ENCODE measurements around the gene PDE10A.

PDE10A gene

GRCh38 chr6:165389534-165389933 is 273.5 kb downstream of the PDE10A start:
- no peak overlapping the region for H3K4me3 ChIP-seq
- TF ChIP-seq, protein P1, sequence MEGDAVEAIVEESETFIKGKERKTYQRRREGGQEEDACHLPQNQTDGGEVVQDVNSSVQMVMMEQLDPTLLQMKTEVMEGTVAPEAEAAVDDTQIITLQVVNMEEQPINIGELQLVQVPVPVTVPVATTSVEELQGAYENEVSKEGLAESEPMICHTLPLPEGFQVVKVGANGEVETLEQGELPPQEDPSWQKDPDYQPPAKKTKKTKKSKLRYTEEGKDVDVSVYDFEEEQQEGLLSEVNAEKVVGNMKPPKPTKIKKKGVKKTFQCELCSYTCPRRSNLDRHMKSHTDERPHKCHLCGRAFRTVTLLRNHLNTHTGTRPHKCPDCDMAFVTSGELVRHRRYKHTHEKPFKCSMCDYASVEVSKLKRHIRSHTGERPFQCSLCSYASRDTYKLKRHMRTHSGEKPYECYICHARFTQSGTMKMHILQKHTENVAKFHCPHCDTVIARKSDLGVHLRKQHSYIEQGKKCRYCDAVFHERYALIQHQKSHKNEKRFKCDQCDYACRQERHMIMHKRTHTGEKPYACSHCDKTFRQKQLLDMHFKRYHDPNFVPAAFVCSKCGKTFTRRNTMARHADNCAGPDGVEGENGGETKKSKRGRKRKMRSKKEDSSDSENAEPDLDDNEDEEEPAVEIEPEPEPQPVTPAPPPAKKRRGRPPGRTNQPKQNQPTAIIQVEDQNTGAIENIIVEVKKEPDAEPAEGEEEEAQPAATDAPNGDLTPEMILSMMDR (IDR thresholded peaks at IDR 0.05), result no peak
- no peak for DNase-seq (ENCODE audit: low spot score)
- H3K27ac ChIP-seq, result no peak overlapping the region

DNA sequence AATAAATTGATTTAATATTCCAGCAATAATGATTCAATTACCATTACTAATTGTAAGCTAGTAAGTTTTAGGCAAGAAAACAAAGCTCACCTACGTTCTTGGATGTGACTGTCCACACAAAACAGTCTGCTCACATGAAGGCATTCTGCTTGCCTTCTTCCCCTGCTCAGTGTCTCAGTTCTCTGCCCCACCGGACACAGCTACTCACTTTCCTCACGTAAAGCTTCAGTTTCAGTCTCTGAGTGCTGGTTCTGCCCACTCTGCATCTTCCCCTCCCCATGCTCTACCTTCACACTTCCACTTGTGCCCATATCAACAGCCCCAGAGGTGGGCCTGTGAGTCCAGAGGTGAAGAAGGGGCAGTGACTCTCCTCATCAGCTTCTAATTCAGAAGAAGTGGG is 279.7 kb downstream of the PDE10A start:
- TF ChIP-seq, protein P1 (IDR thresholded peaks at IDR 0.05), result no peak
- H3K27ac ChIP-seq, result no peak overlapping the region
- H3K4me3 ChIP-seq, result no peak overlapping the region
- no peak for DNase-seq (ENCODE audit: low spot score)

GRCh38 chr6:165376100-165376499 is 286.9 kb downstream of the PDE10A start:
- no peak overlapping the region for H3K4me3 ChIP-seq
- TF ChIP-seq, protein P1 (IDR thresholded peaks at IDR 0.05), result no peak
- no peak overlapping the region for H3K27ac ChIP-seq
- no peak for DNase-seq (ENCODE audit: low spot score)

DNA sequence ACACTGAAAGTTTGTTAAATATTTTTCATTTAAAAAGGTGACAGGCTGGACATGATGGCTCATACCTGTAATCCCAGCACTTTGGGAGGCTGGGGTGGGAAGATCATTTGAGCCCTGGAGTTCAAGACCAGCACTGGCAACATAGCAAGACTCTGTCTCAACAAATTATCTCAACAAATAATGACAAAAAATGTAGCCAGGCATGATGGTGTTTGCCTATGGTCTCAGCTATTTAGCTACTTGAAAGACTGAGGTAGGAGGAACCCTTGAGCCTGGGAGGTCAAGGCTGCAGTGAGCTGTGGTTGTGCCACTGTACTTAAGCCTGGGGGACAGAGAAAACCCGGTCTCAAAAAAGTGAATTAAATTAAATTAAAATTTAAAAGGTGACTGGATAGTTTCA is 297.7 kb downstream of the PDE10A start:
- TF ChIP-seq, protein P1 (IDR thresholded peaks at IDR 0.05), result no peak
- Histone ChIP-seq H3K4me3 (no peak overlapping the region), H3K27ac (no peak overlapping the region)
- no peak for DNase-seq (ENCODE audit: low spot score)

DNA sequence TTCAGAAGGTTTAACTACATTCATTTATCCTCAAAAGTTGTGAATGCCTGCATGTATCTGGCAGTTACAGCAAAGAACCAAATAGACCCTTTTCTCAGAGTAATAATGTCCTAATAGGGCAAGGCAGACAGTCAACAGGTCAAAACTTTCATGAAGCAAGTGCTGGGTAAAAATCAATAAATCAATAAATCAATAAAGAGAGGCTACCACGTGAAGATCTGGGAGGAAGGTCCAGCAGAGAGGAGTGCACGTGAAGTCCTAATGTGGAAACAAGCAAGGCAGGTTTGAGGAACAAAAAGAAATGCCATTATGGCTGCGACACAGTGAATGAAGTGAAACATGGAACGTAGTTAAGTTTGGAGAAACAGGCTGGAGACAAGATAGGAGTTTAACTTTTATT is 317.3 kb downstream of the PDE10A start:
- TF ChIP-seq, protein P1 (IDR thresholded peaks at IDR 0.05), result no peak
- no peak for DNase-seq (ENCODE audit: low spot score)
- no peak overlapping the region for H3K4me3 ChIP-seq

GRCh38 chr6:165340532-165340931 is 322.5 kb downstream of the PDE10A start:
- no peak for DNase-seq (ENCODE audit: low spot score)
- TF ChIP-seq, protein P1 (IDR thresholded peaks at IDR 0.05), result no peak
- Histone ChIP-seq H3K4me3 (no peak overlapping the region), H3K27ac (no peak overlapping the region)

More for the DNA sequence above, 317.3 kb downstream of the PDE10A start:
- H3K27ac ChIP-seq, result no peak overlapping the region

DNA sequence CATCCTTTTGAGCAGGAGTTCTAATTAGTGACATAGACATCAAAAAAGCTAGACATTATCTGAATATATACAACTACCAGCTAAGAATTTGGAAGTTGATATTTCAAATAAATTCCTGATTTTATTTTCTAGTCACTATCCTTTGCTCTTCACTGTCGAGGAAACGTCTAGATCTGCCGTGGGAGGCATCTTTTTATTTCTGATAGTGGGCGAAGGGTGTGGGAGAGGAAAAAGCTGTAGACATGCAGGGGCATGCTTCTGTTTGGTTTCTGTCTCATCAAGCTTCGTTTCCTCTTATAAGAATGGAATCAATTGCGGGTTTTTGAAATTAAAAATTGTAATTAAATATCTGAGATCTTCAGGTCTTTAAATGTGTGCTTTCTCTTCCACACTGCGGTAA is 337.4 kb downstream of the PDE10A start:
- TF ChIP-seq, protein P1 (IDR thresholded peaks at IDR 0.05), result no peak
- Histone ChIP-seq H3K27ac (no peak overlapping the region), H3K4me3 (no peak overlapping the region)
- no peak for DNase-seq (ENCODE audit: low spot score)
